ENCODE measurements around the gene SLC6A8.
"Not testable (repeated sequence)": the region's sequence is repeated elsewhere in the genome, so short reads cannot be mapped to it uniquely, and the experiment has no call there.

The SLC6A8 gene

DNA sequence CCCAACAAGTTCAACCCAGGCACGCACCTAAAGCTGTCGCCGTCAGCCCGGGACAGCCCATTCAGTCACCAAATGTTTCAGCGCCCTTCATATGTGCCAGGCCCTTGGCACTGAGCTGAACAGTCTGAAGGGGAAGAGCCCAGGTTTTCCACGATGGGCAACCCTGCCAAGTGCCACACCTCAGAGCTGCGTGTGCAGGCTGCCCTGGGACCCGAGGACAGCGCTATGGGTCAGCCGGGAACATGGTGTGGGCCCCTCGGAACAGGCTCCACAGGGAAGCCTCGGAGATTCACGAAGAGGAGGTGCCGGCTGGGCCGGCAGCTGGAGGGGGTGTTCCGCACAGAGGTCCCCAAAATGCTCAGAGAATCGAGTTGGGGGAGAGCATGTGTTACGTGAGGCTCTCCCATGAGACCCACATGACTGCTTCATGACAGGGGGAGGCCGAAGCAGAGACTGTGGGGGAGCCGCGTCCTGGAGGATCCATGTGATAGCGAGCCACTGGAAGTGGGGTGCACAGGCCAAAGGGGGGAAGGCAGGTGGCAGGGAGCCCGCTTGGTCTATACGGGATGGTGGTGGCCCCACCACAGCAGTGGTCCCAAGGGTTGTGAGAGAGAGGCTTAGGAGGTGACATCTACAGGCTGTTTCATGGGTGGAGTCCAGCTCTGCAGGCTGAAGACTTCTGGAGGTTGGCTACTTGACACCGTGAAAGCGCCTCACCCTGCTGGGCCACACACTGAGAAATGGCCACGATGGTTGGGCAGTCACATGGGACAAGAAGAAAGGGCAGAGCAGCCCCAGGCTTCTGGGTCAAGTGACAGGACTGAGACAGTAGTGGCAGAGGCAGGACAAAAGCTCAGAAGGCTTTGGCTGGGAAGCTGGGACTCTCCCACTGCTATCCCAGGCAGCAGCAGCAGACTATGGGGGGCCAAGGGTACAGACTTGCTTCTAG lies 22.3 kb downstream of the SLC6A8 start:
- DNase-seq: no peak

DNA sequence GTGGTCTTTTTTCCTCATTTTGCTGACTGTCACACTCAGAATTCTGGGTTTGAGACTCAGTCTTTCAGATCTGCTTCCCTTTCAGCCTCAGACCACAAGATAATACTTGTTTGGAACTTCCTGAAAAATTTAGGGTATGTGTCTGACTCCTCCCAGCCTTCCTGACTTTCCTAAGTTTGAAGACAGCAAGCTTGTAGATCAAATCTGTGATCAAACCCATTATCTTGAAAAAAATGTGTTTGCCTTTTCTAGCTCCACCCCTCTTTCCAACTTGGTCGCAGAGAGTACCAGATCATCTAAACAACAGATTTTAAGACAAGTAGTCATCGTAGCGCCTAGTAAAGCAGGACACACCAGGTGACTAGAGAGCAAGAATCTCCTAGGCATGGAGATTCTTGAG lies 26.5 kb downstream of the SLC6A8 start:
- no peak for DNase-seq

DNA sequence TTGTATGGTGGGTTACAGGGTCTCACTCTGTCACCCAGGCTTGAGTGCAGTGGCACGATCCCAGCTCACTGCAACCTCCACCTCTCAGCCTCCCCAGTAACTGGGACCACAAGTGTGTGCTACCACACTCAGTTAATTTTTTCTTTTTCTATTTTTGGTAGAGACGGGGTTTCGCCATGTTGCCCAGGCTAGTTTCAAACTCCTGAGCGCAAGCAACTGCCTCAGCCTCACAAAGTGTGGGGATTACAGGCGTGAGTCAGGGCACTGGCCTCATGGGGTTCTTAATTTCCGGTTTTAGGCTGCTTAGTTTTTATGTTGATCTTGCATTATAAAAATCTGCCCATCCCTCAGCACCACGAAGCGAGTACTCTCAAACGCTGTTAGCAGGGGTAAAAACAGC lies 29.7 kb downstream of the SLC6A8 start:
- no peak for DNase-seq

GRCh38 chrX:153719238-153719637 lies 31.5 kb downstream of the SLC6A8 start:
- no peak for DNase-seq

GRCh38 chrX:153719701-153720100 lies 32.0 kb downstream of the SLC6A8 start:
- DNase-seq: no peak

DNA sequence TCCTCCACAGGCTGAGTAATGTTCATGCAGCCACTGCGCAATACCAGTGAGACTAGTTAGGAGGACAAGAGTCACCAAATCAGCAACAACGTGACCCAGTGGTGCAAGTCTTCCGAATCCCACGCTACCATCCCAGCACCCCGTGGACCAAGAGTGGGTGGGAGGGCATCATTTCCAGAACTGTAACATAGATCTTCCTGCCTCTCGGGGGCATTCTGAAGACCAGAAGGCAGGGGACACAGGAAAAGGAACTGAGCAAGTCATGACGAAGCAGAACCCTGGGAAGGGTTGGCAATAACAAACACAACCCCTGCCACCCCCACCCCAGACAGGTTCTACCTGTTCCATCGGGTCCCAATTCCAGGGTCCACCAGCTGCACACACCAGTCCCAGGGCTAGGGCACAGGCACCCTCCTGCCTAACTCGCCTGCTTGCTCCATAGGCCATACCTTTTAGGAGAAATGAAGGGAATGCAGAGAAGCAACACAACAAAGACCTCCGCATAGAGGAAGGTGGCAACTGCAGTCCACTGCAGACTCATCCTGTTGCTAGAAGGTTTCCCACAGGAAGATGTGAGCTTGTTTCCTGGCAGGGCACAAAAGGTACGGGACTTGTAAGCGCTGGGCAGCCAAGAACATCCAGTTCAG lies 35.1 kb downstream of the SLC6A8 start:
- peak; percentile 1 for DNase-seq

DNA sequence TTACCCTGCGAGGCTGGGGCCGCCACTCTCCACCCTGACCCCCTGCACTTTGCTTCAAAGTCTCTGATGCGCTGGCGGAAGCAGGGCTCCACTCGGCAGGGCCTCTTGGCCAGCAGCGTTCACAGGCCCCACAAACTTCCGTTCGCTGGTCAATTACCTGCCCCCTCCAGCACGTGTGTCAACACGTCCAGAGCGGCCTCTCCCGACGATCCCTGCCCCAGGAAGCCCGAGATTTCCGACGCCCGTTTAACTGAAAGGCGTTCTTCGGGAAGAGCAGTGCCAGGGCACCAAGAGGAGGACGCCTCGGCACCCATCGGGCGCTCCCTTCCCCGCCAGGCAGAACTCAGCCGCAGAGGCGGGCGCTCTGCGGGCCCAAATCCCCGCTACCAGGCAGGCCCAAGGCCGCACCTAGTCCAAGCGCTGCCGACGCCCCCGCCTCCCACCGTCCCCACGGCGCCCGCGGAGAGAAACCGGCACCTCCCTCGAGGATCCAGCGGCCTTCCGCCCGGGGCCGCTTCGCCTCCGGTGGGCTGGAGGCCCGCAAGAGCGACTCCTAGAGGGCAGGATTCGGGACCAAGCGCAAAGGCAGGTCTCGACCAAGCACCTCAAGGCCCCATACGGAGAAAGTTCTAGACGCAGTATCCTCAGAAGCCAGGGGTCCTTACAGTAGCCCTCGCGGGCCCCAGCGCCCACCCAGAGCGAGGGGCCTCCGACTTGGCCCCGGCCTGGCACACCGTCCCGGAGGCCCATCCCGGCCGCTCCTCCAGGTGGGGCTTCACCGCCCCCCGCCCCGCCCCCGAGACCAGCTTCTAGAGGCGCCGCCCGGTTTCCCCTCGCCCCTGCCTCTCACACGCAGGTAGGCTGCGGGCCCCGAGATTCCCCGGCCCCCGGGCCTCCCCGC lies 35.9 kb downstream of the SLC6A8 start:
- DNase-seq: peak in 1 of 2 donors; percentile 14

DNA sequence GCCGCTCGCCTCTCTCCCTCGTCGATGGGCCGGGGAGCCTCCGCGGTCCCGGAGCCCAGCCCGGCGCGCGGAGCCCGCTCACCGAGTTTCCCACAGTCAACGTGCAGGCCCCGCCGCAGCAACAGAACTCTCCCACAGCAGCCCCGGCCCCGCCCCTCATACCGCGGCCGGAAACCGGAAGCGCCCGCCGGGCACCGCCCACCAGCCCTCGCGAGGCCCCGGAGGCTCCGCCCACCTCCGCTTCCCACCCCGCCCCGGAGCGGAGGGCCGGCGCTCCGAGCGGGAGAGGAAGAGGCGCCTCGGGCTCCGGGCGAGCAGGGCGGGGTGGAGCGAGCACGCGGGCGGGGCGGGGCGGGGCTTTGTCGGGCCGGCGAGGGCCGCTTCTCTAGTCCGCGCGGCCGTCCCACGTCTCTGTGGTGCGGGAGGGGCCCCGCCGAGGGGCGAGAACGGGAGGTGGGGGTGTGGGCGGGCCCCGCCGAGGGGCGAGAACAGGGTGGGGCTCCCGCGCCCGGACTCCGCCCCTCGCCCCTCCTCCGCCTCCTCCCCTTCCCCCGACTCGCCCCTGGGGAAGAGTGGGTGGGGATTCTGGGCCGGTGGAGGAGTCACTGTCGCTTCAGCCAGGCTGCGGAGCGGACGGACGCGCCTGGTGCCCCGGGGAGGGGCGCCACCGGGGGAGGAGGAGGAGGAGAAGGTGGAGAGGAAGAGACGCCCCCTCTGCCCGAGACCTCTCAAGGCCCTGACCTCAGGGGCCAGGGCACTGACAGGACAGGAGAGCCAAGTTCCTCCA lies 36.7 kb downstream of the SLC6A8 start, which contains the start of the genes ABCD1 and BCAP31:
ABCD1 (plus strand) TSS at position 605 of the 787 bp plus-strand sequence. CDS start 411 bp downstream, outside the sequence.
BCAP31 (minus strand) TSS at position 136 of the 787 bp plus-strand sequence. CDS start 1,143 bp downstream, outside the sequence.
- DNase-seq: peak; percentile 62 to 79

DNA sequence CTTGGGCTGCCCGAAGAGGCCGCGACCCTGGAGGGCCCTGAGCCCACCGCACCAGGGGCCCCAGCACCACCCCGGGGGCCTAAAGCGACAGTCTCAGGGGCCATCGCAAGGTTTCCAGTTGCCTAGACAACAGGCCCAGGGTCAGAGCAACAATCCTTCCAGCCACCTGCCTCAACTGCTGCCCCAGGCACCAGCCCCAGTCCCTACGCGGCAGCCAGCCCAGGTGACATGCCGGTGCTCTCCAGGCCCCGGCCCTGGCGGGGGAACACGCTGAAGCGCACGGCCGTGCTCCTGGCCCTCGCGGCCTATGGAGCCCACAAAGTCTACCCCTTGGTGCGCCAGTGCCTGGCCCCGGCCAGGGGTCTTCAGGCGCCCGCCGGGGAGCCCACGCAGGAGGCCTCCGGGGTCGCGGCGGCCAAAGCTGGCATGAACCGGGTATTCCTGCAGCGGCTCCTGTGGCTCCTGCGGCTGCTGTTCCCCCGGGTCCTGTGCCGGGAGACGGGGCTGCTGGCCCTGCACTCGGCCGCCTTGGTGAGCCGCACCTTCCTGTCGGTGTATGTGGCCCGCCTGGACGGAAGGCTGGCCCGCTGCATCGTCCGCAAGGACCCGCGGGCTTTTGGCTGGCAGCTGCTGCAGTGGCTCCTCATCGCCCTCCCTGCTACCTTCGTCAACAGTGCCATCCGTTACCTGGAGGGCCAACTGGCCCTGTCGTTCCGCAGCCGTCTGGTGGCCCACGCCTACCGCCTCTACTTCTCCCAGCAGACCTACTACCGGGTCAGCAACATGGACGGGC lies 37.5 kb downstream of the SLC6A8 start:
- no peak for DNase-seq

DNA sequence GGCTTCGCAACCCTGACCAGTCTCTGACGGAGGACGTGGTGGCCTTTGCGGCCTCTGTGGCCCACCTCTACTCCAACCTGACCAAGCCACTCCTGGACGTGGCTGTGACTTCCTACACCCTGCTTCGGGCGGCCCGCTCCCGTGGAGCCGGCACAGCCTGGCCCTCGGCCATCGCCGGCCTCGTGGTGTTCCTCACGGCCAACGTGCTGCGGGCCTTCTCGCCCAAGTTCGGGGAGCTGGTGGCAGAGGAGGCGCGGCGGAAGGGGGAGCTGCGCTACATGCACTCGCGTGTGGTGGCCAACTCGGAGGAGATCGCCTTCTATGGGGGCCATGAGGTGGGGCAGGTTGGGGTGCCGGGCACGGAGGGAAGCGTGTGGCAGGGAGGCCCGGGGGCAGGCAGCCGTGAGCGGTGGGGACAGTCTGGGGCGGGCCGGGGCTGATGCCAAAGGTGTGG lies 38.1 kb downstream of the SLC6A8 start:
- no peak for DNase-seq

- DNase-seq: peak; percentile 28 to 44
Measured at GRCh38 chrX:153726286-153727122, 38.8 kb downstream of the SLC6A8 start.

DNA sequence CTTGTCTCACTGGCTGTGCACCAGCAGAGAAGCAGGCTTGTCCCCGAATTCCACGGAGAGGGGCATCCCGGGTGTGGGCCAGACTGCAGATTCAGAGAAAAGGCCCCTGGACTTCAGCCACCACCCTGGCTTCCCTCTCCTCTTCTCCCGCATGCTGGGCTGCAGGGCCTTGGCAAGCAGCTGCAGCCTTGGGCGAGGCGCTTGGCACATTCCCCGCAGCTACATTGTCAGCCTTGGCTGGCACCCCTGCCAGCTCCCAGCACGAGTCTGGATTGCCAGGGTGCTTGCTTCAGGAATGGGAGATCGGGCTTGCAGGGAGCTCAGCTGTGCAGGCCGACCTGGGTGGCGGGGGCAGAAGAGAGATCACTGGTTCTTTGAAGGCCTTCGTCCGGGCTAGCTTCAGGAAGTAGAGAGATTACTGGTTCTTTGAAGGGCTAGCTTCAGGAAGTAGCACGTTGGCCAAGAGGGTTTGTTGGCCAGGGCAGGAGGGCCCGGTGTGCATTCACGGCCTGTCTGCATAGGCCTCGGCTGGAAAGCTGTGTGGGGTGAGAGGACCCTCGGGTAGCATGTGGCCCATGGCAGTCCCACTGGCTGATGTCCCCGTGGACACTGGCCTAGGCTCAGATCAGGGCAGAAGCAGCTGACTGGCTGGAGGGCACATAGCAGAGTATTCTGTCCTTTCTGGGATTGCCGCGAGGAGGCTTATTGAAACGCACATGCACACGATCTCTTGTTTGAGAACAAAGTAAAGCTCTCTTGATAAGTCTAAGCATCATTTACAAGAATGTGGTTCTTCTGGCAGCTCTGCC lies 39.6 kb downstream of the SLC6A8 start:
- DNase-seq: no peak

- no peak for DNase-seq
Measured at GRCh38 chrX:153728095-153728494, 40.4 kb downstream of the SLC6A8 start.

GRCh38 chrX:153728951-153729631 lies 41.4 kb downstream of the SLC6A8 start:
- DNase-seq: no peak

GRCh38 chrX:153730115-153730514 lies 42.4 kb downstream of the SLC6A8 start:
- not testable (repeated sequence) for DNase-seq

DNA sequence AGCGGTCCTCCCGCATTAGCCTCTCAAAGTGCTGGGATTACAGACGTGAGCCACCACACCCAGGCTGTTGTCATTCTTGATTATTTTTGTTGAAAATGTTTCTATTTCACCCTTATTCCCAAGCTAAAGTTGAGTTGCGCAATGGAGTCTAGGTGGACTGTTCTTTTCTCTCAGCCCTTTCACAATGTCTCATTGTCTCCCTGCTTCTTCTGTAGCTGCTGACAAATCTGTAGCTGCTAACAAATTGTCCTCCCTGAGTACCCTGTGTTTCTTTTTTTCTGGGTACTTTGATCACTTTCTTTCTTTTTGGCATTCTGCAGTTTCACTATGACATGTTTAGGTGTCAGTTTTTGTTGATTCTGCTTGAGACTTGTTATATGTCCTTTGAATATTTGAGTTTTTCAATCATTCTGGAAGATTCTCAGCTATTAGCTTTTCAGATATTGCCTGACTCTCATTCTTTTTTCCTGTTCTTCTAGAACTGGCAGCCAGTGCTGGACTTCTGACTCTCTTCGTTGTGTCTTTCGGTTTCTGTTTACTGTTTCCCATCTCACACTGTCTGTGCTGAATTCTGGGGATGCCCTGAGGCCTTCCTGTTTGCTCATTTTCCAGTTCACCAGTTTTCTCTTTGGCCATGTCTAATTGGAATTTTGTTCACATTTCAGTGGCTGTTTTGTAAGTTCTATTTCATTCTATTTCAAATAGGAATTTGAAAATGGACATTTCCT lies 43.6 kb downstream of the SLC6A8 start:
- no peak for DNase-seq

DNA sequence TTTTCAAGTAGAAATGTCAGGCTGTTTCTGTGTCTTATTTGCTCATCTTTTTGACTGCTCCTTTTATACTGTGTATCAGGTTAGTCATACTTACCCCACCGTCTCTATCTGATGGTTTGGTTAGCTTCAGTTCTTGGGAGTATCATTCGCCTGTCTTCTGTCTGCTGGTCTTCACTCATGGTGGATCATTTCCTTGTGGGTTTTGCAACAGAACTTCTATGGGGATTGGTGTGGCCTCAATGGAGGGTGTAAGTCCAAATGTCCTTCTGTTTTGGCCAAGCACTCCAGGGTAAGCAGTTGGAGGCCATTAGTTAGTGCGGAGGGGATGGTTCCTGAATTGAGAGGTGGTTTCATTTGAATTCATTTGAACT lies 44.1 kb downstream of the SLC6A8 start:
- DNase-seq: no peak

- DNase-seq: peak; percentile 1 to 8
Measured at GRCh38 chrX:153732401-153732800, 44.7 kb downstream of the SLC6A8 start.
